ENCODE data around the gene IKZF3. TPM values are rescaled to one million over a fixed set of nuclear protein-coding genes. Genes with fewer than 3 reads are reported as not detected.

Gene IKZF3
- total RNA-seq, 4 donors from 2014 or later = 0.98 to 1.9 (median 1.4) TPM

GRCh38 chr17:39738568-39738901 is 125.6 kb downstream of the IKZF3 start:
- TF ChIP-seq CTCF (IDR thresholded peaks at IDR 0.05; ENCODE audit: low read depth) = no peak

GRCh38 chr17:39737760-39738567 is 126.1 kb downstream of the IKZF3 start, which contains the start of gene GRB7:
Gene GRB7 (plus strand): TSS chr17:39737938. CDS start chr17:39742302, 4,364 bp downstream.
- no peak for TF ChIP-seq CTCF (IDR thresholded peaks at IDR 0.05; ENCODE audit: low read depth)

GRCh38 chr17:39737206-39737759 is 126.8 kb downstream of the IKZF3 start:
- TF ChIP-seq CTCF (IDR thresholded peaks at IDR 0.05; ENCODE audit: low read depth) = no peak

GRCh38 chr17:39736319-39737165 is 127.6 kb downstream of the IKZF3 start:
- TF ChIP-seq CTCF (IDR thresholded peaks at IDR 0.05; ENCODE audit: low read depth) = no peak

- TF ChIP-seq CTCF (IDR thresholded peaks at IDR 0.05; ENCODE audit: low read depth) = no peak
Observed at GRCh38 chr17:39735882-39736281, 128.2 kb downstream of the IKZF3 start.

- no peak for TF ChIP-seq CTCF (IDR thresholded peaks at IDR 0.05; ENCODE audit: low read depth)
Observed at GRCh38 chr17:39732586-39732985, 131.5 kb downstream of the IKZF3 start.
